GM12891 (cell line): Measurements from ENCODE around the gene EXOC1L.

ENCODE experiments used
- PAX5 ChIP-seq: IDR thresholded peaks from 2 replicates; pipeline ENCODE4 v1.6.1; 2011; ENCODE audit warnings: low read length, moderate library complexity, mild to moderate bottlenecking; ENCODE audit not compliant: insufficient read depth, severe bottlenecking
- POLR2A ChIP-seq: IDR thresholded peaks from 2 replicates; pipeline ENCODE4 v1.6.1; 2011; ENCODE audit warnings: low read depth, low read length, control low read depth
- POLR2AphosphoS5 ChIP-seq: IDR thresholded peaks from 2 replicates; pipeline ENCODE4 v1.6.1; 2011; ENCODE audit warnings: low read depth, low read length, control low read depth
- POU2F2 ChIP-seq: IDR thresholded peaks from 2 replicates; pipeline ENCODE4 v1.6.1; 2011; ENCODE audit warnings: low read depth, mild to moderate bottlenecking, control low read depth, low read length, moderate library complexity
- TAF1 ChIP-seq: IDR thresholded peaks from 2 replicates; pipeline ENCODE4 v1.6.1; 2011; ENCODE audit warnings: low read depth, low read length, control low read depth

DNA sequence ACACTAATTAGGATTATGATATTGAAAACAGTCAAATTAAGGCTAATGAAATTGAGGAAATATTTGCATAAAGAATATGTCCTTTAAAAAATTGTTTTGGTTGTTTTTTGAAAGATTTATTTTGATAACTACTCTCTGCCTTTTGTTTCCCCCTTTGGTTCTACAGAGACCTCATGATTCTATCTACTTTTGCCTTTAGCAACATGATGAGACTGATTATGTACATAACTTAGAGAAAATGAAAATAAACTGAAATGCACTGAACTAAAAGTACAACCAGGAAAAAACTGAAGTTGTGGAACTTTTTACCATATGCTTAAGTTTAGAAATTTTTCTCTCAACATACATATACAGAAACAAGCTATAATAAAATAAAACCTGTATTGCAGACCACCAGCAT, 55.2 kb downstream of the EXOC1L start:
- TF ChIP-seq POLR2A, result no peak
- no peak for TF ChIP-seq POLR2AphosphoS5
- TF ChIP-seq TAF1, result no peak
- TF ChIP-seq PAX5, result no peak
- TF ChIP-seq POU2F2, result no peak
